H1 (cell line): ENCODE measurements around the gene MACROD2. TPM values are rescaled to one million over a fixed set of nuclear protein-coding genes. Genes with fewer than 3 reads are reported as not detected.

Experiments used
- CBX5 ChIP-seq: fragments of 300-800, 300-1000 bp; sonication (generic); IDR thresholded peaks from 2 replicates; pipeline ENCODE4 v1.7.1; 2016; ENCODE audit warnings: antibody characterized with exemption, low read length, low read depth
- KDM5A ChIP-seq: fragments of 200-600 bp; IDR thresholded peaks from 2 replicates; pipeline ENCODE4 v1.7.1; 2012; ENCODE audit warnings: mild to moderate bottlenecking, low read length, inconsistent platforms, mixed read lengths
- SAP30 ChIP-seq: fragments of 300-600 bp; sonication (generic); IDR thresholded peaks from 2 replicates; pipeline ENCODE4 v1.7.1; 2012; ENCODE audit warnings: low read length, moderate library complexity, mild to moderate bottlenecking, inconsistent platforms; ENCODE audit not compliant: insufficient read depth, insufficient replicate concordance
- polyA plus RNA-seq, 7 experiments: library from polyadenylated mRNA; depleted of rRNA in 3 of 7; stranded (reverse) in 5 of 7; unstranded in 2 of 7; fragments of >200 nt in 5 of 7; fragments of 200-250 nt in 2 of 7; gene quantifications; 1 replicate in 5 of 7; 2 replicates in 1 of 7; 4 replicates in 1 of 7; pipeline versions ENCODE4 v1.2.1 to v1.2.3, GENCODE V29; 2011 to 2013; ENCODE audit warnings: missing spikeins in 2 of 7, mixed read lengths in 2 of 7
- total RNA-seq: library from RNA; stranded (reverse); fragmentation: NEBNext Ultra II Directional; extraction: Animal tissue kit (Norgen Biotek cat#: 25700); gene quantifications from 2 replicates; pipeline ENCODE4 v1.2.1, GENCODE V29; 2021

Gene MACROD2
- total and polyA plus RNA-seq, 2 of the 8 experiments (the other 6 are each of a cell fraction or from before 2014, with no cell fraction given), result 0.70 to 3.9 TPM

- TF ChIP-seq SAP30, result no peak
- TF ChIP-seq CBX5, result no peak
- no peak for TF ChIP-seq KDM5A
These were observed 677.8 kb downstream of the MACROD2 start (continued) for GRCh38 chr20:14673164-14673563.
